Heart right ventricle (tissue), 16 donors: ENCODE data around the gene LIPA. TPM values are rescaled to one million over a fixed set of nuclear protein-coding genes. Genes with fewer than 3 reads are reported as not detected.

Experiments used
- ATAC-seq, 8 donors: fragments of 200-7000 bp; cut with Tn5 transposase; one replicate each; pipeline ENCODE4 v1.9.1; 2020; ENCODE audit warnings: mild to moderate bottlenecking in 8 of 8, moderate library complexity in 8 of 8, moderate number of reproducible peaks in 1 of 8
- DNase-seq, 2 donors: peaks; one replicate each; pipeline ENCODE4 v3.0.0-alpha.2; 2020
- H3K27ac ChIP-seq, 10 donors: fragments of 200-600 bp; sonication (generic) in 2 of 10; one replicate each; pipeline versions ENCODE4 v1.5.0 to v1.8.0; 2020 to 2022; ENCODE audit warnings: mild to moderate bottlenecking in 3 of 10
- H3K27me3 ChIP-seq, 7 donors: fragments of 200-600 bp; one replicate each; pipeline ENCODE4 v1.8.0; 2021 to 2022; ENCODE audit warnings: mild to moderate bottlenecking in 2 of 7
- H3K36me3 ChIP-seq, 9 donors: fragments of 200-600 bp; sonication (generic) in 1 of 9; one replicate each; pipeline versions ENCODE4 v1.5.0 to v1.8.0; 2020 to 2022; ENCODE audit warnings: mild to moderate bottlenecking in 2 of 9
- H3K4me1 ChIP-seq, 9 donors: fragments of 200-600 bp; sonication (generic) in 1 of 9; one replicate each; pipeline versions ENCODE4 v1.5.0 to v1.8.0; 2020 to 2022; ENCODE audit warnings: mild to moderate bottlenecking in 4 of 9
- H3K4me3 ChIP-seq, 10 donors: fragments of 200-600 bp; sonication (generic) in 2 of 10; one replicate each; pipeline versions ENCODE4 v1.5.0 to v1.8.0; 2020 to 2022; ENCODE audit warnings: mild to moderate bottlenecking in 7 of 10, moderate library complexity in 2 of 10
- H3K9me3 ChIP-seq, 11 donors: fragments of 200-600 bp in 10 of 11; sonication (generic) in 2 of 11; one replicate each; pipeline versions ENCODE4 v1.5.0 to v1.8.0; 2013 to 2022; ENCODE audit warnings: mild to moderate bottlenecking in 2 of 11, control low read depth in 1 of 11, moderate library complexity in 1 of 11
- CTCF ChIP-seq, 9 donors: fragments of 200-600 bp; sonication (generic) in 2 of 9; IDR thresholded peaks; one replicate each; pipeline versions ENCODE4 v1.5.0 to v1.8.0; 2021 to 2022; ENCODE audit warnings: antibody characterized with exemption in 9 of 9, mild to moderate bottlenecking in 5 of 9, moderate library complexity in 1 of 9
- WGBS, 2 donors: extraction: QIAGEN DNeasy Blood & Tissue Kit; methylation state at CpG; one replicate each; pipeline ENCODE4 v1.1.7; 2013; ENCODE audit warnings: inconsistent platforms in 1 of 2; 5-methylcytosine and 5-hydroxymethylcytosine counted together
- intact Hi-C, 10 donors: fragments of 100-400 bp; cut with DNase I; formaldehyde crosslinking; loops; one replicate each; pipeline versions ENCODE4 v1.11.1 to v1.14.2; 2022
- long read RNA-seq, 3 donors: library from polyadenylated mRNA; unstranded; transcript quantifications; one replicate each; pipeline ENCODE4 v2.0.0, GENCODE V29; 2020 to 2021
- polyA plus RNA-seq, 2 donors: library from polyadenylated mRNA; stranded (reverse); fragments of 200-250 nt; gene quantifications; one replicate each; pipeline ENCODE4 v1.2.3, GENCODE V29; 2013
- total RNA-seq, 10 donors: library from RNA; stranded (reverse); fragmentation: NEBNext Ultra II Directional in 3 of 10; extraction: Animal tissue kit (Norgen Biotek cat#: 25700) in 3 of 10; gene quantifications; one replicate each; pipeline versions ENCODE4 v1.2.1 to v1.2.4, GENCODE V29; 2021 to 2023
- donor health status: Arrhythmogenic right ventricular cardiomyopathy.
- donor health status: ischemic (EF 13 %, LVEDD 7.1; RV severe dilation, severe dysfunction).
- donor health status: healthy with polysubstance abuse.
- donor health status: DM: no; HTN: yes; CAD: no.
- donor health status: DM: no; HTN: no; CAD: no.
- donor health status: ischemic (EF 25% LVEDD 6.9; RV normal size, moderate dysfunction).
- donor health status: ischemic (EF 25% LVEDD 5.7; RV mildly dilated, moderate dysfunction).
- donor health status: healthy.
- donor health status: DM: yes; HTN: yes; CAD: no.
- donor health status: Ischemic cardiomyopathy.
- donor health status: ischemic (EF 35%, LVEDD 5.7; RV mildly dilated, moderate dysfunction).
- donor health status: nonischemic (EF 11% LVEDD 7.7; RV severe dilation, severe dysfunction).
- donor health status: DM: yes; HTN: yes; CAD: no.
- donor health status: PGD.
- donor health status: ischemic (EF 29% LVEDD 5.4; RV normal size, mild dysfunction).
- donor health status: nonischemic (EF 23%, LVEDD 6.1; RV moderate dilation, normal function).

Gene LIPA
- total RNA-seq (10 to 100 TPM; 12.4 to 58.5 (median 15.3) TPM), polyA plus RNA-seq (10 to 100 TPM in 1 of 2 donors, 1 to 10 TPM in 1; 7.8 to 17.6 TPM)
- long read RNA-seq, donor 1, transcript LIPA-202 (10 exons, 2,782 nt): major isoform, 15 of 23 reads
- long read RNA-seq, donor 1, partial matches to known transcripts: 1 of 23 reads
- long read RNA-seq, donor 1, other reads (novel, unspliced or antisense): 7 of 23 reads
- long read RNA-seq, donor 2, transcript LIPA-202 (10 exons, 2,782 nt): major isoform, 28 of 34 reads
- long read RNA-seq, donor 2, partial matches to known transcripts: 1 of 34 reads
- long read RNA-seq, donor 2, other reads (novel, unspliced or antisense): 5 of 34 reads
- long read RNA-seq, donor 3, transcript LIPA-202 (10 exons, 2,782 nt): major isoform, 57 of 72 reads
- long read RNA-seq, donor 3, partial matches to known transcripts: 3 of 72 reads
- long read RNA-seq, donor 3, other reads (novel, unspliced or antisense): 12 of 72 reads

- 1% methylated on average over 53 of the region's 53 CpGs for WGBS, 2 donors
- intact Hi-C loops: loop anchor here in 1 of 10 donors (10.0 kb wide), 1 partner anchor 313 kb away; no protein-coding TSS in a partner anchor
- no peak for TF ChIP-seq CTCF (IDR thresholded peaks at IDR 0.05)
- peak; percentile 99 to 100 (median 99) for ATAC-seq
- peaks cover 0 to 37% (median 8%) of the 10 kb centered on the region in 9 donors for H3K4me1 ChIP-seq
- H3K9me3 ChIP-seq: peaks cover 0 to 13% (median 0%) of the 10 kb centered on the region in 11 donors
- H3K36me3 ChIP-seq: peaks cover 0 to 5% (median 0%) of the 10 kb centered on the region in 9 donors
- DNase-seq: peak; percentile 95 to 96
- H3K4me3 ChIP-seq: peak within 1 kb of the TSS; percentile 79 to 99 (median 82)
- no peaks in the 10 kb centered on the region for H3K27me3 ChIP-seq
- H3K27ac ChIP-seq: peak within 1 kb of the TSS; percentile 44 to 89 (median 82)
Observed at GRCh38 chr10:89251409-89252224, at the start of gene LIPA. TSS of gene LIPA (minus strand) at chr10:89251775. CDS start at chr10:89247648, 4,127 bp downstream.

- 13 to 24% methylated on average over 2 of the region's 2 CpGs for WGBS, 2 donors
- TF ChIP-seq CTCF (IDR thresholded peaks at IDR 0.05): no peak
- H3K27ac ChIP-seq: peak overlapping the region; percentile 57 to 94 (median 86)
- peaks cover 0 to 12% (median 0%) of the 10 kb centered on the region in 11 donors for H3K9me3 ChIP-seq
- ATAC-seq (peak in 7 of 8 donors; percentile 50 to 77 (median 69)), DNase-seq (peak in 1 of 2 donors; percentile 32)
- no peaks in the 10 kb centered on the region for H3K27me3 ChIP-seq
- H3K4me1 ChIP-seq: peaks cover 0 to 50% (median 29%) of the 10 kb centered on the region in 9 donors
- peaks cover 0 to 9% (median 0%) of the 10 kb centered on the region in 9 donors for H3K36me3 ChIP-seq
- intact Hi-C loops: no loop called here
- H3K4me3 ChIP-seq: peak overlapping the region; percentile 30 to 61 (median 58)
Observed at GRCh38 chr10:89301232-89301631, 49.7 kb upstream of the LIPA start.

DNA sequence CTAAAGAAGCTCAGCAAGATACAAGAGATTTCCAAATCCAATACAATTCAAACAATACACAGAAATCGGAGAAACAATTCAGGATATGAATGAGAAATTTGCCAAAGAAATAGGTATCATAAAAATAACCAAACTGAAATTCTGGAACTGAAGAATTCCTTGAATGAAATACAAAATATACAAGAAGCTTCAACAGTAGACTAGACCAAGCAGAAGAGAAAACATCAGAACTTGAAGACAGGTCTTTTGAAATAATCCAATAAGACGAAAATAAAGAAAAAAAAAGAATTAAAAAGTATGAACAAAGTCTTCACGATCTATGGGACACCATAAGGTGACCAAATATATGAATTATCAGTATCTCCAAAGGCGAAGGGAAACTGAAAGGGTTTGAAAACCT is 47.5 kb upstream of the LIPA start:
- intact Hi-C loops: no loop called here
- DNase-seq (no peak), ATAC-seq (no peak)
- 73 to 84% methylated on average over 4 of the region's 4 CpGs for WGBS, 2 donors
- Histone ChIP-seq H3K27me3 (no peaks in the 10 kb centered on the region), H3K27ac (no peak overlapping the region), H3K4me3 (no peak overlapping the region), H3K9me3 (peaks cover 0 to 12% (median 0%) of the 10 kb centered on the region in 11 donors), H3K36me3 (no peaks in the 10 kb centered on the region), H3K4me1 (peaks cover 0 to 63% (median 25%) of the 10 kb centered on the region in 9 donors)
- no peak for TF ChIP-seq CTCF (IDR thresholded peaks at IDR 0.05)

DNA sequence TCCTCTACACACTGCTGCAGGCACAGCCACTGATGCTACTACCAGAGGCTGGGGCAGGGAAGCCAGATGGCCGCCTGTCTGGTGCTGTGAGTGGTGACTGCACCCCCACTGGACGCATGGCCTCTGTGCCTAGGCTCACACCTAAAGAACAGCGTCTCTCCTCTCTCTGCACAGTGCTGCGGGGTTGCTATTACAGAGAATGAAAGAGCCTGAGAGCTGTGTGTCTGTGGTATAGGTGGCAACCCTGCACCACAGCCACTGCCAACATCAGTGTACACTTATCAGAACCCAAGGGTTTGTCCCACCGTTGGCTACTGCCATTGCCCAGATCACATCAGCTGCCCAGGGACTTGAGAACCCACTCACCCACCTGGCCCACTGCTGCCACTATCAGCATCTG is 46.2 kb upstream of the LIPA start:
- H3K27ac ChIP-seq: no peak overlapping the region

More for the DNA sequence above, 46.2 kb upstream of the LIPA start:
- Histone ChIP-seq H3K4me3 (no peak overlapping the region), H3K36me3 (no peaks in the 10 kb centered on the region), H3K27me3 (no peaks in the 10 kb centered on the region), H3K9me3 (peaks cover 0 to 12% (median 0%) of the 10 kb centered on the region in 11 donors), H3K4me1 (peaks cover 0 to 50% (median 13%) of the 10 kb centered on the region in 9 donors)
- DNase-seq (no peak), ATAC-seq (no peak)
- WGBS, 2 donors: 96% methylated on average over 5 of the region's 5 CpGs
- intact Hi-C loops: no loop called here
- TF ChIP-seq CTCF (IDR thresholded peaks at IDR 0.05): no peak
